NCI-H2029 treated with DMSO at 0.1 percent for 48 hours (cell line): ENCODE data around the gene GSS.
A peak's percentile ranks its signal among the peaks of the same experiment; 100 is the strongest.

Experiments
- DNase-seq: peaks from one replicate; lab custom pipeline; 2025; lab: John Stamatoyannopoulos, UW

GSS gene

GRCh38 chr20:34955231-34956040 lies at the start of gene GSS, which contains the start of gene MYH7B:
TSS of gene GSS (minus strand) at chr20:34955806. CDS start at chr20:34951852, 3,954 bp downstream.
TSS of gene MYH7B (plus strand) at chr20:34955868. CDS start at chr20:34978006, 22,138 bp downstream.
- peak; percentile 88 for DNase-seq

- no peak for DNase-seq
Observed at GRCh38 chr20:35004749-35005462, 49.3 kb upstream of the GSS start.

DNA sequence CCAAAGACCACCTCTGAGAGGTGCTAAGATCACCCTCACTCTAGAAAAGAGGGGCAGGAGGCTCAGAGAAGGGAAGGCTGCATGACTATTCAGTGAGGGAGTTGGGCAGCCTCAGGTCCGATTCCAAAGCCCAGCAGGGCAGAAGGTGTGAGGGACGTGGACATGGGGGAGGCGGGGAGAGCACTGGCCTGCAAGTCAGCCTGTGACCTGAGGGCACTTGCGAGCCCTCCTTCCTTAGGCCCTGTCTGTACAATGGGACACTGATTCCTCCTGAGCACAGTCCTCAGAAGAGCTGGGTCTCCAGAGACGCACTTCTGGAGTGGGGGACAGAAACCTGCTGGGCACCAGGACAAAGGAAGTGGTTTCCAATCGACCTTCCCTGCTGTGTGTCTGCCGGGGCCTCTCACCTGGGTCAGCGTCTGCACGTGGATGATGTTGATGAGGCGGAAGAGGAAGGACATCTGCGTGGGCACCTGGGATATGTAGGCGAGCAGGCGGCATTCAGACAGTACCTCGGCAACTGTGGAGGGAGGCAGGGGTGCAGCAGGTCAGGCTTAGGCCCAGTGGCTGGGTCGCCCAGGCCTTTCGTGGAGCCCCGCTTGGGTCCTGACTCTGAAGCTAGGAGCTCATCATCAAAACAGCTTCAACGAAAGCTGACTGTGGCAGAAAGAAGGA lies 48.6 kb upstream of the GSS start:
- DNase-seq: no peak

GRCh38 chr20:35003211-35004031 lies 47.8 kb upstream of the GSS start:
- no peak for DNase-seq

DNA sequence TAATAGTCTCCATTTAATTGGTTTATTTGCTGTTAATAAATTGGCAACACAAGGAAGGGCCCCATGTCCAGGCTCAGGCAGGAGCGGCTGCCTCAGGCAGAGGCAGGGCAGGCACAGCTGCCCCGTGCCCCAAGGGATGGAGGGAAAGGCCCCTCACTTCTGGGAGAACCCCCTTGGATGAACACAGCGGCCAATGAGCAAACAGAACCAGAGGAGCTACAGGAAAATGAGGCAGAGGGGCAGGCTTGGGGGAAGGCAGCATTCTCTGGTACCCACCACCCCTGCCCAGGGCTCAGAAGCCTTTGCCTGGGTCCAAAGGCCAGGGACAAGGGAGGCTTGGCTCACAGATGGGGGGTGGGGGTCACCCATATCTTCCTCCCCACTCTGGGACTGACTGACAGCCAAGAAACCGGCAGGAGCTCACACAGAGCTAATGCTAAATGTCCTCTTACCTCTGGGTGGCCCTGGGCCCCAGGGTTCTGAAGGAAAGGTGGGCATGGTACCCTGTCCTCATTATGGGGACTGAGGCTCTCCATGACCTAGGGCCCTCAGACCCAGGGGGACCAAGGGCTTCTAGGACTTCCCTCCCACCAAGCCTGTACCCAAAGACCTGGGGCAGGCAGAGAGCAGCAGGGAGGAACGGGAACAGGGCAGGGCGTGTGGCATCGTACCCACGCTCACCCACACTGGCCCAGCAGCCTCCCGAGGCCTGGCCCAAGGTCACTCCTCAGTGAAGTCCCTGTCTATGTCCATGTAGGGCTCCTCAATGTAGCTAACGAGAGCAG lies 47.0 kb upstream of the GSS start:
- no peak for DNase-seq

DNA sequence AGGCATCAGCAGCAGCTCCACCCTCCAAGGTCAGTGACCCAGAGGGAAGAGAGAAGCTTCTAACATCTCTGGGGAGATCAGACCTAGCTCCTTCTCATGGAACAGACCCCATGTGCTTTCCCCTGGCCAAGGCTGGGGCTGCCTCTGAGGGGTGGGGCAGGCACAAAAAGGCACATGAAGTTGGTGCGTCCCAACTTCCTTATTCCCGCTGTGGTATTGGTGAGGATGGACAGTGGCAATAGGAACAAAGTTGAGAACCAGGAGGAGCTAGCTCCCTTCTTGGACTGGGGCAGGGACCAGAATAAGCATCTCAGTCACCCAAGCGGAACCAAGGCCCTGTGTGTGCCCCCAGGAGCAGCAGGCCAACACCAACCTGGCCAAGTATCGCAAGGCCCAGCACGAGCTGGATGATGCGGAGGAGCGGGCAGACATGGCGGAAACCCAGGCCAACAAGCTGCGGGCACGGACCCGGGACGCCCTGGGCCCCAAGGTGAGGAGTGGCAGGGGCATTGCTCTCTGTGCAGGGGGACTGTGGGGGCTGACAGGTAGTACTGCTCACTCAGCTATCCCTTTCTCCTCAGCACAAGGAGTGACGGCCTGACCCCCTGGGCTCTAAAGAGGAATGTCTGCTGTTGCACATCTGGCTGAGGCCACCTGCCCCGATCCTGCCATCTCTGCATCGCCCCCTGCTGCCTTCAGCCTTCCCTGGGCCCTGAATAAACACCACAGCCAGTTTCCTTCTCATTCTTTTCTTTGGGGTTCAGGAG lies 46.2 kb upstream of the GSS start:
- no peak for DNase-seq

- DNase-seq: no peak
Observed at GRCh38 chr20:35000922-35001595, 45.5 kb upstream of the GSS start.

GRCh38 chr20:35000311-35000921 lies 44.8 kb upstream of the GSS start:
- no peak for DNase-seq

GRCh38 chr20:34999782-35000181 lies 44.2 kb upstream of the GSS start:
- no peak for DNase-seq

- no peak for DNase-seq
Observed at GRCh38 chr20:34999021-34999451, 43.4 kb upstream of the GSS start.

GRCh38 chr20:34998331-34998950 lies 42.8 kb upstream of the GSS start:
- no peak for DNase-seq

DNA sequence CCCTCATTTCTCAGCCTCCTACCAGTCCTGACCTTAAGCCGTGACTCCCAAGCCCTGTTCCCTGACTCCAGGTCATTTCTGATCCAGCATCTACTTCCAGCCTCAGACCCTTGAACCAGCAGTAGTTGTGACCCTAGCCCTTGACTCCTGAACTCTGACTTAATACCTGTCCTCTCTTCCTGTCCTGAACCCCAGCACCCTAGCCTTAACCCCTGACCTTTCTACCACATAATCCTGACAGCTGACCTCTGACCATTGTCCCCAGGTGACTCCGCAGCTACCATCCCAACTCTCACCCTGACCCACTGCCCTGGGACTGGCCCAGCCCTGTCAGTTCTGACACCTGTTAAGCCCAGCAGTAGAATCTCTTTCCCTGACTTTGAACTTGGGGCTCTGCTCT lies 42.2 kb upstream of the GSS start:
- DNase-seq: no peak

GRCh38 chr20:34997131-34997561 lies 41.5 kb upstream of the GSS start:
- no peak for DNase-seq

DNA sequence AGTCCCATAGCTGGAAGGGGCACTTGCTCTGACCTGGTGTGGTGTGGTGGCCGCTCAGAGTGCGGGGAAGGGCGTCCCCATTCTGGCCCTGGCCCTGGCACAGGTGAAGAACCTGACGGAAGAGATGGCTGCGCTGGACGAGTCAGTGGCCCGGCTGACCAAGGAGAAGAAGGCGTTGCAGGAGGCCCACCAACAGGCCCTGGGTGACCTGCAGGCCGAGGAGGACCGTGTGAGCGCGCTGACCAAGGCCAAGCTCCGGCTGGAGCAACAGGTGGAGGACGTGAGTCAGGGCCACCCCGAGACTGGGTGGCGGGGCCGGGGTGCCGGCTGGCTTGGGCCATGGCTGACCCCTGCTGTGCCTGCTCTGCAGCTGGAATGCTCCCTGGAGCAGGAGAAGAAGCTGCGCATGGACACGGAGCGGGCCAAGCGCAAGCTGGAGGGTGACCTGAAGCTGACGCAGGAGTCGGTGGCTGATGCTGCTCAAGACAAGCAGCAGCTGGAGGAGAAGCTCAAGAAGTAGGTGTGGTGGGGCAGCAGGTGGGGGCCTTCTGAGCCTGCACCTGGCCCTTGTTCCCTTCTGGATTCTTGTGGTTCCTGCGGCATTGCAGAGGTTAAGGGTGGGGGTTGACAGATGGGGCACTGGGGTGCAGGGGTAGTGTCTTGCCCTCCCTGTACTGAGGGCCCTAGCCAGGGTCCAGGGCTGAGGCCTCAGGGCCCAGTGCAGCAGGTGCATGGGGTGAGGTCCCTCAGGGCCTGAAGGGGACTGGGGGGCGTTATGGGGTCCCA lies 40.8 kb upstream of the GSS start:
- no peak for DNase-seq

DNA sequence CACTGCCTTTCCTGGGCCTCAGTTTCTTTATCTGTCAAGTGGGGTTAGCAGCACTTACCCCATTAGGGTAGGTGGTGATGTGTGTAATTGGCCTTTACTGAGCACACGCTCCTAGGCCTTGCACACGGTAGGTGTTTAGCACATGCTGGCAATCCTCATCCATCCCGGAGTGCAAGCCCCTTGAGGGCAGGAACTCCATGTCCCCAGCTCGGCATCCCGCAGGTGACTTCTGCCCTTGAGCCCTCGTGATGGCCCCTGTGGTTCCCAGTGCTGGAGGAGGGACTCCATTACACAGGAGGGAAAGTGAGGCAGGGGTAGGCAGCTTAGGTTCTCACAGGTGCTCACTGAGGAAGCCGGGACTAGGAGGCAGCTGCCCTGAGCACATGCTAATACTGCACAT lies 40.1 kb upstream of the GSS start:
- no peak for DNase-seq

GRCh38 chr20:34995192-34995591 lies 39.6 kb upstream of the GSS start:
- DNase-seq: no peak

- DNase-seq: no peak
Observed at GRCh38 chr20:34994509-34995131, 39.0 kb upstream of the GSS start.
